Sigmoid colon (tissue), 7 donors: Measurements from ENCODE around the gene MYLK4. TPM values are rescaled to one million over a fixed set of nuclear protein-coding genes. Genes with fewer than 3 reads are reported as not detected.

Source experiments
- DNase-seq: peaks from one replicate; pipeline ENCODE4 v3.0.0-alpha.2; 2019
- H3K27ac ChIP-seq, 4 donors: fragments of 200-600 bp; sonication (generic); one replicate each; pipeline ENCODE4 v1.5.1; 2016 to 2019; ENCODE audit warnings: mild to moderate bottlenecking in 1 of 4
- H3K27me3 ChIP-seq, 3 donors: fragments of 200-600 bp; sonication (generic); one replicate each; pipeline ENCODE4 v1.5.1; 2019; ENCODE audit warnings: mild to moderate bottlenecking in 1 of 3
- H3K36me3 ChIP-seq, 4 donors: fragments of 200-600 bp; sonication (generic); one replicate each; pipeline ENCODE4 v1.5.1; 2016 to 2019
- H3K4me1 ChIP-seq, 4 donors: fragments of 200-600 bp; sonication (generic); one replicate each; pipeline ENCODE4 v1.5.1; 2017 to 2019
- H3K4me3 ChIP-seq, 4 donors: fragments of 200-600 bp; sonication (generic); one replicate each; pipeline ENCODE4 v1.5.1; 2017 to 2019; ENCODE audit warnings: mild to moderate bottlenecking in 2 of 4, moderate library complexity in 1 of 4
- H3K9me3 ChIP-seq, 4 donors: fragments of 200-600 bp in 3 of 4; sonication (generic) in 3 of 4; one replicate each; pipeline versions ENCODE4 v1.5.1 to v1.6.1; 2013 to 2019
- CTCF ChIP-seq, 4 experiments: fragments of 450-650 bp in 3 of 4; fragments of 200-600 bp in 1 of 4; IDR thresholded peaks; one replicate each; pipeline ENCODE4 v1.5.1; 2016 to 2019; ENCODE audit warnings: antibody characterized with exemption in 4 of 4, mild to moderate bottlenecking in 3 of 4, moderate library complexity in 2 of 4
- EP300 ChIP-seq, 4 donors: sonication (generic); formaldehyde crosslinking; IDR thresholded peaks; one replicate each; pipeline ENCODE4 v1.6.1; 2017; ENCODE audit warnings: antibody characterized with exemption in 4 of 4
- POLR2A ChIP-seq, 2 donors: fragments of 450-650 bp; IDR thresholded peaks; one replicate each; pipeline ENCODE4 v1.6.1; 2016; ENCODE audit warnings: antibody characterized with exemption in 2 of 2, mild to moderate bottlenecking in 2 of 2, moderate library complexity in 2 of 2
- POLR2AphosphoS5 ChIP-seq, 4 donors: sonication (generic); formaldehyde crosslinking; IDR thresholded peaks; one replicate each; pipeline ENCODE4 v1.6.1; 2017; ENCODE audit warnings: antibody characterized with exemption in 4 of 4
- WGBS, 2 donors: extraction: QIAGEN DNeasy Blood & Tissue Kit; methylation state at CpG; one replicate each; pipeline ENCODE4 v1.1.7; 2013; 5-methylcytosine and 5-hydroxymethylcytosine counted together
- intact Hi-C: fragments of 100-400 bp; cut with DNase I; formaldehyde crosslinking; loops from one replicate; pipeline ENCODE4 v1.15.1; 2023
- polyA plus RNA-seq, 3 donors: library from polyadenylated mRNA; stranded (reverse); fragments of 200-250 nt; gene quantifications; one replicate each; pipeline ENCODE4 v1.2.3, GENCODE V29; 2013
- total RNA-seq, 4 donors: library from RNA; depleted of rRNA; stranded (reverse); fragments of >200 nt; gene quantifications; one replicate each; pipeline ENCODE4 v1.1.0, GENCODE V29; 2016
- donor health status: healthy with polysubstance abuse.
- donor health status: Bipolar disorder and iron deficiency.
- donor health status: healthy.

Gene MYLK4
- total and polyA plus RNA-seq, 7 donors = under 0.01 to 1.1 (median 0.32) TPM; not detected in 1

GRCh38 chr6:2741756-2742155 lies 9.0 kb downstream of the MYLK4 start:
- H3K4me3 ChIP-seq = no peak overlapping the region
- 95 to 98% methylated on average over 2 of the region's 2 CpGs for WGBS, 2 donors
- no peak for TF ChIP-seq POLR2A (IDR thresholded peaks at IDR 0.05)
- intact Hi-C loops = no loop called here
- DNase-seq = no peak
- no peaks in the 10 kb centered on the region for H3K27me3 ChIP-seq
- no peaks in the 10 kb centered on the region for H3K9me3 ChIP-seq
- peaks cover 0 to 16% (median 4%) of the 10 kb centered on the region in 4 donors for H3K4me1 ChIP-seq
- no peaks in the 10 kb centered on the region for H3K36me3 ChIP-seq
- no peak overlapping the region for H3K27ac ChIP-seq

DNA sequence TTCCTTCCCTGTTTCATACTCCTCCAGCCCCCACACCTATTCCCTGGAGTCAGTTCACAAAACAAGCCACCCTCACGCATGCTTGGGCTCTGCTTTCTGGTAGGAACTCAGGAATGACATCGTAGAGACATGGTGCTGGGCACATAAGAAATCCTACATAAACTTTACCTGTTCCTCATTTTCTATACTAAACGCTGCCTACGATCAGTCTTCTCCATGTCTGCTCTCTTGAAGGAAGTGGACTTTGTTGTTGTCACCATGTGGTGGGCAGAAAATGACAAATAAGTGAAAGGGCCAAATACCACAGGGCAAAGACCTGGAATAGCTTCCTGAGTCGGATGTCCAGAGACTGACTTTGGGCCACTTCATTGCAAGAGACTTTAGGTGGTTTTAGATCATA lies 10.1 kb downstream of the MYLK4 start:
- H3K27me3 ChIP-seq = no peaks in the 10 kb centered on the region
- H3K4me1 ChIP-seq = peaks cover 0 to 16% (median 4%) of the 10 kb centered on the region in 4 donors
- no peak for DNase-seq
- intact Hi-C loops = no loop called here
- H3K4me3 ChIP-seq = no peak overlapping the region
- TF ChIP-seq POLR2AphosphoS5 (IDR thresholded peaks at IDR 0.05) (no peak), POLR2A (IDR thresholded peaks at IDR 0.05) (no peak), EP300 (IDR thresholded peaks at IDR 0.05) (no peak), CTCF (IDR thresholded peaks at IDR 0.05) (no peak)
- H3K36me3 ChIP-seq = no peaks in the 10 kb centered on the region
- 85 to 88% methylated on average over 5 of the region's 5 CpGs for WGBS, 2 donors
- no peak overlapping the region for H3K27ac ChIP-seq
- no peaks in the 10 kb centered on the region for H3K9me3 ChIP-seq

DNA sequence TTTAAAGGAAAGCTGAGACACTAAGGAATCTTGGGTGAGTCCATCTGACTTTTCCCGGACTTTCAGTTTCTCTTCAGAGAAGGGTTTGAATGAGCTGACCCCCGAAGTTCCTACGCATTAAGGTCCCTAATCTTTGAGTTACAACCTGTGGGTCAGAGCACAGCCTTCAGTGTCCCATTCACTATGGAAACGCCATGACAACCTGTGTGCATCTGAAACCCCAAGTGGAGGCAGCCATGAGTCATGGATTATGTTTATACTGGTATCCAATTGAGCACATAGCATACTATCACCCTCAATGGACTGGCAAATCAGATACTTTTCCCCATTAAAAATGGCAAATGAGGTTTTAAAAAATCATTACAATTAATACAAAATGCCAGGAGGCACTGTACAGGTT lies 11.4 kb downstream of the MYLK4 start:
- H3K9me3 ChIP-seq = no peaks in the 10 kb centered on the region
- H3K4me3 ChIP-seq = no peak overlapping the region
- H3K4me1 ChIP-seq = peaks cover 0 to 12% (median 4%) of the 10 kb centered on the region in 4 donors
- H3K27ac ChIP-seq = no peak overlapping the region
- intact Hi-C loops = no loop called here
- 89 to 93% methylated on average over 4 of the region's 4 CpGs for WGBS, 2 donors
- no peak for DNase-seq
- H3K27me3 ChIP-seq = no peaks in the 10 kb centered on the region
- TF ChIP-seq CTCF (IDR thresholded peaks at IDR 0.05) (no peak), POLR2AphosphoS5 (IDR thresholded peaks at IDR 0.05) (no peak), EP300 (IDR thresholded peaks at IDR 0.05) (no peak), POLR2A (IDR thresholded peaks at IDR 0.05) (no peak)
- H3K36me3 ChIP-seq = no peaks in the 10 kb centered on the region

- Histone ChIP-seq H3K27ac (no peak overlapping the region), H3K4me1 (peaks cover 0 to 9% (median 2%) of the 10 kb centered on the region in 4 donors), H3K27me3 (no peaks in the 10 kb centered on the region), H3K9me3 (no peaks in the 10 kb centered on the region), H3K4me3 (no peak overlapping the region), H3K36me3 (no peaks in the 10 kb centered on the region)
- no peak for DNase-seq
- WGBS, 2 donors = 25 to 33% methylated on average over 5 of the region's 5 CpGs
- intact Hi-C loops = no loop called here
- TF ChIP-seq EP300 (IDR thresholded peaks at IDR 0.05) (no peak), CTCF (IDR thresholded peaks at IDR 0.05) (peak; percentile 11 to 55 (median 38))
Measured at GRCh38 chr6:2738373-2738979, 12.2 kb downstream of the MYLK4 start.

GRCh38 chr6:2737885-2738284 lies 12.8 kb downstream of the MYLK4 start:
- WGBS, 2 donors = 44 to 59% methylated on average over 3 of the region's 3 CpGs
- Histone ChIP-seq H3K27me3 (no peaks in the 10 kb centered on the region), H3K36me3 (no peaks in the 10 kb centered on the region), H3K4me3 (no peak overlapping the region), H3K4me1 (peaks cover 0 to 12% (median 5%) of the 10 kb centered on the region in 4 donors), H3K9me3 (no peaks in the 10 kb centered on the region), H3K27ac (no peak overlapping the region)
- intact Hi-C loops = no loop called here
- DNase-seq = no peak
- TF ChIP-seq POLR2AphosphoS5 (IDR thresholded peaks at IDR 0.05) (no peak), CTCF (IDR thresholded peaks at IDR 0.05) (no peak), EP300 (IDR thresholded peaks at IDR 0.05) (no peak), POLR2A (IDR thresholded peaks at IDR 0.05) (no peak)
